ENCODE measurements around the gene ATP13A3.

ATP13A3 gene

GRCh38 chr3:194374935-194375334 is 111.9 kb downstream of the ATP13A3 start:
- DNase-seq (ENCODE audit: low read depth in 1 of 2, low spot score in 1 of 2): no peak

- no peak for DNase-seq (ENCODE audit: low read depth in 1 of 2, low spot score in 1 of 2)
Measured at GRCh38 chr3:194373899-194374298, 112.9 kb downstream of the ATP13A3 start.

- no peak for DNase-seq (ENCODE audit: low read depth in 1 of 2, low spot score in 1 of 2)
Measured at GRCh38 chr3:194373028-194373427, 113.8 kb downstream of the ATP13A3 start.

- no peak for DNase-seq (ENCODE audit: low read depth in 1 of 2, low spot score in 1 of 2)
Measured at GRCh38 chr3:194370753-194371152, 116.0 kb downstream of the ATP13A3 start.

- DNase-seq (ENCODE audit: low read depth in 1 of 2, low spot score in 1 of 2): no peak
Measured at GRCh38 chr3:194369522-194370279, 117.1 kb downstream of the ATP13A3 start, which contains the start of gene LRRC15. TSS of gene LRRC15 (minus strand) at chr3:194369743. CDS start at chr3:194361043, 8,700 bp downstream.

- DNase-seq (ENCODE audit: low read depth in 1 of 2, low spot score in 1 of 2): no peak
Measured at GRCh38 chr3:194368918-194369317, 117.9 kb downstream of the ATP13A3 start.

- no peak for DNase-seq (ENCODE audit: low read depth in 1 of 2, low spot score in 1 of 2)
Measured at GRCh38 chr3:194367992-194368841, 118.6 kb downstream of the ATP13A3 start.

- DNase-seq (ENCODE audit: low read depth in 1 of 2, low spot score in 1 of 2): no peak
Measured at GRCh38 chr3:194365978-194366490, 120.8 kb downstream of the ATP13A3 start.

GRCh38 chr3:194365526-194365925 is 121.3 kb downstream of the ATP13A3 start:
- DNase-seq (ENCODE audit: low read depth in 1 of 2, low spot score in 1 of 2): no peak

- no peak for DNase-seq (ENCODE audit: low read depth in 1 of 2, low spot score in 1 of 2)
Measured at GRCh38 chr3:194364652-194365434, 122.0 kb downstream of the ATP13A3 start.

GRCh38 chr3:194364314-194364651 is 122.5 kb downstream of the ATP13A3 start:
- no peak for DNase-seq (ENCODE audit: low read depth in 1 of 2, low spot score in 1 of 2)

GRCh38 chr3:194360568-194360967 is 126.2 kb downstream of the ATP13A3 start:
- no peak for DNase-seq (ENCODE audit: low read depth in 1 of 2, low spot score in 1 of 2)

GRCh38 chr3:194357681-194358080 is 129.1 kb downstream of the ATP13A3 start:
- DNase-seq (ENCODE audit: low read depth in 1 of 2, low spot score in 1 of 2): no peak

GRCh38 chr3:194355379-194355778 is 131.4 kb downstream of the ATP13A3 start:
- DNase-seq (ENCODE audit: low read depth in 1 of 2, low spot score in 1 of 2): no peak

- DNase-seq (ENCODE audit: low read depth in 1 of 2, low spot score in 1 of 2): no peak
Measured at GRCh38 chr3:194354315-194354714, 132.5 kb downstream of the ATP13A3 start.

Data from activated CD4-positive, alpha-beta T cell treated with anti-CD3 and anti-CD28 coated beads, Interleukin-2, amount 50 U/mL, for 24 hours (primary cell).